HG03521 (cell line): Measurements from ENCODE around the gene EID2.

Experiments
- ATAC-seq: cut with Tn5 transposase; IDR thresholded peaks from one replicate; pipeline ENCODE4 v1.9.1; 2021; ENCODE audit warnings: mild to moderate bottlenecking, moderate library complexity; ENCODE audit not compliant: unreplicated experiment

The EID2 gene, protein sequence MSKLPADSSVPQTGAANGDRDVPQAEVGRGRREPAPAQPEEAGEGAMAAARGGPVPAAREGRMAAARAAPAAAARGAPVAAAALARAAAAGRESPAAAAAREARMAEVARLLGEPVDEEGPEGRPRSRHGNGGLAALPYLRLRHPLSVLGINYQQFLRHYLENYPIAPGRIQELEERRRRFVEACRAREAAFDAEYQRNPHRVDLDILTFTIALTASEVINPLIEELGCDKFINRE

DNA sequence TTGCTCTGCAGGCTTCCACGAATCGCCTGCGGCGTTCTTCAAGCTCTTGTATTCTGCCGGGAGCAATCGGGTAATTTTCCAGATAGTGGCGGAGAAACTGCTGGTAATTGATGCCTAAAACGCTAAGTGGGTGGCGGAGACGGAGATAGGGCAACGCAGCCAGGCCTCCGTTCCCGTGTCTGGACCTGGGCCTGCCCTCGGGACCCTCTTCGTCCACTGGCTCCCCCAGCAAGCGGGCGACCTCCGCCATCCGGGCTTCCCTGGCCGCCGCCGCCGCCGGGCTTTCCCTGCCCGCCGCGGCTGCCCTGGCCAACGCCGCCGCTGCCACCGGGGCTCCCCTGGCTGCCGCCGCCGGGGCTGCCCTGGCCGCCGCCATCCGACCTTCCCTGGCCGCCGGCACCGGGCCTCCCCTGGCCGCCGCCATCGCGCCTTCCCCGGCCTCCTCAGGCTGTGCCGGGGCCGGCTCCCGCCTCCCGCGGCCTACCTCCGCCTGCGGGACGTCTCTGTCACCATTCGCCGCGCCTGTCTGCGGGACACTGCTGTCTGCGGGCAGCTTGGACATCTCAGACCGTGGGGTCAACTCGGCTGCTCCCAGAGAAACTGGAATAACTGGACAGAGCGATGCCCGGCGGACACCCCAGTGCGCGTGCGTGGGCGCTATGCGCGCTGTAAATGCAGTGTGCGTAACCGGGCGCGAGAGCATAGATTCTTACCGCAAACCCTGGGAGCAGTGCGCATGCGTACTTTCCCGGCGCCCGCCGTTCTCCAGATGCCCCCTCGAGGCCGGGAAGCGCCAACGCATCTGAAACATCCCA lies at the start of gene EID2:
Gene EID2, minus strand, starts transcription at position 644 of the 815 bp plus-strand sequence. Its CDS starts 82 bp downstream, at position 562.
- peak; percentile 87 for ATAC-seq

DNA sequence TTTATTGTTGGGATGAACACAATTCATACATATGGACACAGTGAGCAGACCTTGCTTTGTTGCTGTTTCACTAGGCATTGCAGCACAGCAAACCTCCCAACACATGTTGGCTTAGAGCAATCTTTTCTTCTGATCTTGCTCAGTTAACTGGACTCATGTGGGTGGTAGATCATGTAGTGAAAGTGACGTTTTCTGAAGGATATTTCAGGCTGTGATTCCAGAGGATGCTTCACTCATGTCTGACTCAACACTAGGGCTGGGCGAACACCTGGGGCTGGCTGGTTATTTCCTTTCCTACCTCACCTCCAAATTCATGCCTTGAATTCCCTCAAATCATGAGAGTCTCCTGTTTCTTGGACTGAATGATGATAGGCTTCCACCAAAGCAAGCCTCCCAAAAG lies 48.1 kb upstream of the EID2 start:
- ATAC-seq: no peak

DNA sequence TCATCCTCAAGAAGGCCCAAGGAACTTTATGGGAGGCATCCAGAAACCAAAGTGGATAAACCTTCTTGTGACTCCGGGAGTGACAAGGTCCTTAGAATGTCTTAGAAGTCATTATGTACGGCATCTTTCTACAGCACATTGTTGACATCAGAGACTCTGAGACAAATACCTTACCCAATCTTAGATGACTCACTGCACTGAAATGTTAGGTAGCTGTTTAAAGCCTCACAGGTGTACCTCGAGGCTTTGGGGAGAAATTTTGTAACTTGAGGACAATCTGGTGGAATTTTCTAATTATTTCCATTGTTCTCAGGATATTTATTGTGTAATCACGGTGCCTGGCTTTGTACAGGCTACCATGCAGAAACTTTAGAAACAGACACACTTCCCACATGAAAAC lies 47.5 kb upstream of the EID2 start:
- no peak for ATAC-seq

DNA sequence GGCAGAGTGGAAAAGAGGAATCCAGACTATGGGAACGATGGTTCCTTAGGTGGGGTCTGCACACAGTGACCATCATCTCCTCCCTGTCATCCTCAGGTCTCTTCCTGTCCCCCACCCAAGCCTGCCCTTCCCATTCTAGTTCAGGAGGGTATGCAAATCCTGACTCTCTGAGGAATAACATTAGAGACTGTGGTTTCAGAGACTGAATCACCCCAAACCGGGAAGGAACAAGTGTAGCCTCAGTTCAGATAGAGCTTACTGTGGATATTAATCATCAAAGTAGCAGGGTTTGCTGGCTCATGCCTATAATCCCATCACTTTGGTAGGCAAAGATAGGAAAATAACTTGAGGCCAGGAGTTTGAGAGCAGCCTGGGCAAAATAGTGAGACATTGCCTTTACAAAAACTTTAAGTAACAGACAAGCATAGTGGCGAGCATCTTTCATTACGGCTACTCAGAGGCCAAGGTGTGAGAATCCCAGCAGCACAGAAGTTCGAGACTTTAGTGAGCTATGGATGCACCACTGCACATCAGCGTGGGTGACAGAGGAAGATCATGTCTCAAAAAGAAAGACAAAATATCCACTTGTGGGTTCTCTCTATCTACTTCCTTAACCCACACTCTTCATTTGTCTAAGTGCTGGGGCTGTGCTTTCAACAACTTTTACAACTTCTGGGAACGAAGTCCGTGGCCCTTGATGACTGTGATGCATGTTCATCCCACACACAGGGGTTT lies 43.1 kb upstream of the EID2 start:
- no peak for ATAC-seq

DNA sequence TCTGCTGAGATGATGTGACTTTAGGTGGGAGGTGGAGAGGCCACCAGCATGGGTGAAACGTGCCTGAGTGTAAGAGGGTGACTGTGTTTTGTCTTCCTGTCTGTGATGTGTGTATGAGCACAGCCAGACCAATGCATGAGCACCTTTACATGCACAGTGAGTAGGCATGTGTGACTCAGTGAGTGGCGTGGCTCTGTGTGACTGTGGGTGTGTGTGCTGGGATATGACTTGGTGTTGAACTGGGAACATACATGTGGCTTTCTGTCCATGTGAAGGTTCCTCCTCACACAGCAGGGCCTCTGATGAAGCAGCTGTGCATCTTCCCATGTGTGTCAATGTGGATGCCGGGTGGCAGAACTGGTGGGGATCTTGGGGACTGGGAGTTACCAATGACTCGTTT lies 42.5 kb upstream of the EID2 start:
- no peak for ATAC-seq

DNA sequence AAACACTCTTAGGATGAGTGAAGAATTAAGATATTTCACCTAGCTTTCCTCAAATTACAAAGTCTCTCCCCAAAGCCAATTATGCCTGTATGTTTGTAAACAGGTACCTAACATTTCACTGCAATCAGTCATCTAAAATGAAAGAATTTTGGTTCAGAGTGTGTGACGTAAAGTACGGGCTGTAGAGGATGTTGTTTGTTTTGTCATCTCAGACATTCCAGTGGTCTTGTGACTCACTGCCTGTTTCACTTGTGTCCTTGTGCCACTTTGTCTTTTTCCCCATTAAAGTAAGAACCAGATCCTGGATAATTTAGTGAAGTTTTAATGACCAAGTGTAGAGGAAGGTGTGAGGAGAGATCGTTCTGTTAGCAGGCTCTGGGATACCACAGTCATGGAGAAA lies 28.6 kb upstream of the EID2 start:
- ATAC-seq: no peak

DNA sequence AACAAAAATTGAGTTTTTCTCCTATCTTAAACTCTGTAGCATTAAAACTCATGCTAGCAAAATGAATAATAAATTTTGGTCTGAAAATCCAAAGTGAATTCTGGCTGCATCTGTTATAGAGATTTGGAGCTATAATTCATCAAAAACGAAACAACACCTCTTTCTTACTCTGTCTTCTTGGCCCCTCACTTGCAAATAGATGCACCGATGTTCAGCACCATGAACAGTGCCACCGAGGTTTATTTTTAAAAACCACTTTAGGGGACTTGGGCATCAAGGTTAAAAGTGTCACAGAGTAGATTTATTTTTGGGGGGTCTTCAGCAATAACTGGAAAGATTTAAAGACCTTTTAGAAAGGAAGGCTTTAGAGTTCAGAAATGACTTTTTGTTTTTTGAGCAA lies 26.1 kb upstream of the EID2 start:
- no peak for ATAC-seq

DNA sequence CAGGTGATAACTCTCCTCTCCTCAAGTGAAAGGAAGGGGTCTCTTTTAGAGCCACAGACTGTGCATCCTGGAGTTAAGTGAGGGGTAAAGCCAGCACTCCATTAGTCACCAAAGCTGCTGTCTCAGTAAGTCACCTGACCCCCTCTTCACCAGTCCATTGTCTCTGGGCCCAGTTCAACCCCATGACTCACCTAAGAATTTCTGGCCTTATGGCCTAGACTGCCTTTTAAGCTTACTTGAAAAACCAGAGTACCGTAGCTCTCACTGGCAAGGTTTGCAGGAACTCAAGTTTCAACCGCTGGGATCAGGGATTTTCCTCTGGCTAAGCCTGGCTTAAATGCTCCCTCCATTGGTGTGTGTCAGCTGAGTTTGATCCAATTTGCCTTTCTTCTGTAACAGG lies 23.4 kb upstream of the EID2 start:
- ATAC-seq: no peak

DNA sequence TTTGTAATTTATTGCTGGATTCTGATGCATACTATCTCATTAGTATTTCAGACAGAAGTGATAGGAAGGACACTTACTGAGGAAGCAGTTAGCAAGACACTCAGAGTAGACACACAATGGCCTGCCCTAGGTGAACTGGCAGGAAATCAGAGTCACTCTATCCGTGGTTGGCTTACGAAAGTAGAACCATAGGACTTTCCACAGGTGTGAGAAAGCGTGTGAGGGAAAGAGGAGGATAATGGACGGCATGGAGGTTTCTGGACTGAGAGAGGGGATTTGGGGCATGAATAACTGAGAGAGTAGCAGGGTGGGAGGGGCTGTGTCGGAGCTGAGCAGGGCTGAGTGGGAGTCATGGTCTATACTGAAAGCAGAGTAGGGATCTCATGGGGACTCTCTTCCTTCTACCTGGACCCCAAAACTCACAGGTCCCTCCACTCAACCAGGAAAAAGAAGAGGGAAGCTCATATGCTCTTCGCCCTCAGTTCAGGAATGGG lies 18.7 kb upstream of the EID2 start:
- no peak for ATAC-seq

DNA sequence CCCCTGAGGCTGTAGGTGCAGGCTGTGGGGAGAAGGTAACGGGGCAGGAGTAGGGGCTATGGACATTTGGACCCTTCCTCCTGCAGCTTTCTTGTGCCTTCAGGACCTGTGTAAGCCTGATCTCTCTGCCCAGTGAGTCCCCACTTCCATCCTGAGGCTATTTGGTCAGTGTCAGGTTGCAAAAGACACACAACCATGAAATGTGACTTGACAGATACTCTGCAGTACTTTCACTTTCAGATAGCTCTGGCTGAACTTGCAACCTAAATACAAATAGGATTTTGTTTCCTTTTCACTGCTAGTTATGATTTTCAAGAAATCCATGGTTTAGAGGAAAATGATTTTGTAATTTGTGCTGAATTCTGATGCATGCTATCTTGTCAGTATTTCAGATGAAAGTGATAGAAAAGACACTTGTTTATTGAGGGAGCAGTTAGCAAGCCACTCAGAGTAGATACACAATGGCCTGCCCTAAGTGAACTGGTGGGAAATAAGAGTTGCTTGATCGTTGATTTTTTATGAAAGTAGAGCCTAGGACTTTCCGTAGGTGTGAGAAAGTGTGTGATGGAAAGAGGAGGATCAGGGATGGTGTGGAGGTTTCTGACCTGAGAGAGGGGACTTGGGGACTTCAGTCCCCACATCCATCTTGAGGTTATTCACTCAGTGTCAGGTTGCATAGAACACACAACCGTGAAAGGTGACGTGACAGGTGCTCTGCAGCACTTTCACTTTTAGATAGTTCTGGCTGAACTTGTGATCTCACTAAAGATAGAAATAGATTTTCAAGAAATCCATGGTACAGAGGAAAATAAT lies 18.1 kb upstream of the EID2 start:
- no peak for ATAC-seq

DNA sequence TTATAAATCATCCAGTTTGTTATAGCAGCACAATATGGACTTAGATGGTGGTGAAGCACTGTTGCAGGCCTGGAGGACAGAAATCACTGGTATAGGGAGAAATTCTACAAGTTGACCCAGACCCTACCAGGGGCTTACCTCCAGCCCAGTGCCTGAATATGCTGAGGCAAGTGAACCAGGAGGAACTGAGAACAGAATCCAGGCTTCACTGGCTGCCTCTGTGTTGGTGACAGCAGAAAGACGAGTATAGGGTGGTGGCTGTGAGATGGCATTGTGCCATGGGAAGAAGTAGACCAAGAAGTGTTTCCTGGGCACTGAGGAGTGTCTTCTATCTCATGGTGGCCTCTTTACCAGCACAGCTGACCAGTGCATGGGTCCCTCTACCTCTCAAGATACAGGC lies 15.9 kb upstream of the EID2 start:
- ATAC-seq: no peak

DNA sequence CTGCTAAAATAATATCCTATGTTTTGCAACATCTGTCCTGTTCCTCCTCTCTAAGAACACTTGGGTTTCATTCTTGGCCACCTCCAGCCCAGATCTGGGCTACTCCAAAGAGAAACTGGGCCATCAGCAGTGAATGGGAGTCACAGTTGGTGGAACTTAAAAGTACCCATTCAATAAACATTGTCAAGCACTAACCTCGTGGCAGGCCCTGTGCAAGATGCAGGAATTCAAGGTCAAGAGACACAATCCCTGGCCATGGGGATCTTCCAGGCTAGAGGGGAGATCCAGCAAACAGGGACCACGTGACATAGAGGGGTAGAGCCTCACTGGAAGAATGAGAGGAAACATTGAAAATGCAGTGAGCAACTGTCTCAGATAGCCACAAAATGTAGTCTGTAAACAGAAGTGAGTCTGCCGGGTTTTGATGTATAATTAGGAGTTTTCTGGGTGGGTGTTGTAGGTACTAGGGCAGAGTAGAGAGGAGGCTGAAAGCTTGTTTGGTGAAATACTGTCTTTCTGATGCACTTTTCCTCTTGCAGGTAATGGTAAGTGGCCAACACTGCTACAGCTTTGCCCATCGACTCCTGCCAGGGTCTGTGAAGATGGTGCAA lies 14.8 kb upstream of the EID2 start:
- ATAC-seq: no peak

DNA sequence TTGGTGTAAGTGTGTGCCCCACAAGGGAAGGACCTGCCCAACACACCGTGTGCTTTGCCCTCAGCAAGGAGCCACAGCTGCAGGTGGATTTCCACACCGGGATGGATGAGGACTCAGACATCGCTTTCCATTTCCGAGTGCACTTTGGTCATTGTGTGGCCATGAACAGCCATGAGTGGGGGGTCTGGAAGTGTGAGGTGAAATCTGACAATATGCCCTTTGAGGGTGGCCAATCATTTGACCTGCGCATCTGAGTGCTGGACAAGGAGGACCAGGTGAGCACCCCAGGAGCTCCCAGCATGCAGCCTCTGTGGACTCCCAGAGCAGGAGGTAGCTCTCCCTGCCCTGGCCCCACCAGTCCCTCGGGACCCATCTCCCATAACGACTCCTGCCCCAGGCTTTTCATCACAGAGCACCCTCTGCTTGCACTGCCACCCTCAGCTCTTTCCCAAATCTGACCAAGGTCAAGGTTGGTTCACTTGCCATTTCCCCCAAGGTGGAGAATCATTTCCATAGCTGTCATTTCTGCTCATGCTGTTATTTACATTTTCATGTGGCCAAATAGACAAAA lies 13.2 kb upstream of the EID2 start:
- no peak for ATAC-seq

DNA sequence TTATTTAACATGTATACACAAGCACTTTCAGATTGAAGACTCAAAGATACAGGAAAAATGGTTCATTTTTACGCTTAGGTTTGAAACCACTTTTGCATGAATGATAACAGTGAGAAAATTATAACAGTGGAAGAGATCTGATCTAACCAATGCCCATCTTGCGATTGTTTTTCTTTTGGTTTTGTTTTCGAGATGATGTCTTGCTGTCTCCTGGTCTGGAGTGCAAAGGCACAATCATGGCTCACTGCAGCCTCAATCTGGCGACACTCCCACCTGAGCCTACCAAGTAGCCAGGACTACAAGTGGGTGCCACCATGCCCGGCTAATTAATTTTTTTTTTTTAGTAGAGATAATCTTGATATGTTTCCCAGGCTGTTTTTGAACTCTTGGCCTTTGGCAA lies 10.2 kb upstream of the EID2 start:
- ATAC-seq: no peak

DNA sequence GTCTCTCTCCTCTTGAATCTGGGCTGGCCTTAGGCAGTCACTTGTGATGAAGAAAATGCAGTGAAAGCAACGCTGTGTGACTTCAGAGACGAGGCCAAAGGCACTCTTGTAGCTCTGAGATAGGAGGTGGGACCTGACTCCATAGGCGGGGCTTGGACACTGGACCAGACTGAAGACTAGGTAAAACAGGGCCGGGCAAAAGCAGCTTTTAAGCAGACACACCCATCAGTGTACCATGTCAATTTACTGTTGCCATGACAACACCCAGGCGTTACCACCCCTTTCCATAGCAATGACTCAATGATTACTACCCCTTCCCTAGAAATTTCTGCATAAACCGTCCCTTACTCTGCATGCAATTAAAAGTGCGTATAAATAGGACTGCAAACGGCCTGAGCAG lies 6.6 kb upstream of the EID2 start:
- ATAC-seq: no peak

DNA sequence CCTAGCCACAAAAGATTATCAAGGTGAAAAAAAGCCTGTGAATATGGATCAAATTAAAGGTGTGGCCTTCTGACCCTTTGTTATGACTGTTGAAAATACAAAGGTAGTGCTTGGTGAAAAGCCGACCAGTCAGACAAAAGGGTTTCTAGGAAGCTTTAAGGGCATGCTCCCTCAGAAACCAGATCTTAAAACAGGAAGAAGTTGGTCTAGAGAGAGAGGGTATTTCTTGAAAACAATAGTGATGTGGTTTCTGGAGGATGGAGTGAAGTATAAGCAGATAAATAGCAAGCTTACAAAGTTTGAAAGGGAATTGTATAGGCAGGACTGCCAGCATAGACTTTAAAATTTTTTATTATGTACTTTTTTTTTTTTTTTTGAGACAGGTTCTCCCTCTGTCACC lies 5.0 kb upstream of the EID2 start:
- no peak for ATAC-seq

DNA sequence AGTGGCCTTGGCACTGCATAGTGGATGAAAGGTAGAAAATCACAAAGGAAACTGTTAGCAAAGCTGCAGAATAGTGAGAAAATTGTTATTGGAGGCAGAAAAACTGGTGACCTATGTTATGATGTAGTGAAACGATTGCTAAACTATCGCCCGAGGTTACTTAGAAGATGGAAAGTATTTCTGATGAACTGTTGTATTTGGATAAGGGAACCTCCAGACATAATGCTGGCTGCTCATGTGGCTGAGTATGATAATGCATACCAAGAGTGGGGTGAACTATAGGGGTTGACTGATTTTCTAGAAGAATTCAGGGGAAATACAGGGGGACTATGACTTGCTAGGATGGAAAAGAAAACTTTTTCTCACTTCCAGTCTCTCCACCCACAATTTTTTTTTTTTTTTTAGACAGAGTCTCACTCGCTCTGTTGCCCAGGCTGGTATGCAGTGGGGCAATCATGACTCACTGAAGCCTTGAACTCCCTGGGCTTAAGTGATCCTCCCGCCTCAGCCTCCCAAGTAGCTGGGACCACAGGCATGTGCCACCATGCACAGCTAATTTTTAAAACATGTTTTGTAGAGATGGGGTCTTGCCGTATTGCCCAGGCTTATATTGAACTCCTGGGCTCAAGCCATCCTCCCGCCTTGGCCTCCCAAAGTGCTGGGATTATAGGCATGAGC lies 4.4 kb upstream of the EID2 start:
- ATAC-seq: no peak

DNA sequence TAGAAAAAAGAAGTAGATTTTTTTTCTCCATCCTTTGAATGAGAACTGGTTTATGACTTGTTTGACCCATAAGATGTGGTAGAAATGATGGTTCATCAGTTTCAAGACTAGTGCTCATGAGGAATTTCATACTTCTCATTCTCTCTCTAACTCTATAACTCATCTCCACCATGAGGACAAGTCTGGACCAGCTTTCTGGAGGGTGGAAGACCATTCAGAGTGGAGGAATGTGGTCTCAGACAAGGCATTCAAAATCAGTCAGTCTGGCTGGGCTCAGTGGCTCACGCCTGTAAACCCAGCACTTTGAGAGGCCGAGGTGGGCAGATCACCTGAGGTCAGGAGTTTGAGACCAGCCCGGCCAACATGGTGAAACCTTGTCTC lies 3.5 kb upstream of the EID2 start:
- ATAC-seq: no peak

DNA sequence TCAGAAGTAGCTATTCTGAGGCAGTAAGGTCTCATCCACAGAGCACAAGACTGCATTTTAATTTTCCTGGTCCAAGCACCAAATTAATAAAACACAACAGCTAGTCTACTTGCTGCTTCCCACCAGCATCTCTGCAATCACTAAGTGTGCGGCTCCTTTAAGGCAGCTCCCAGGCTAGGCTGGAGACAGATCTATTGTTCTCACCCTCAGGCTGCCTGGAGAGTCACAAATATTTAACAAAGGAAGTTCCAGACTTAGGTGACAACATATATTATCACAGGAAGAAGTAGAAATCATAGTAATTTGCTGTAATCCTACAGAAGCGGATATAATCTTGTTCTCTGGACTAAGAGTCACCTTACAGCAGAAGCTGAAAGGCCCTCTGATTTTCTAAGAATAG lies 2.2 kb upstream of the EID2 start:
- no peak for ATAC-seq

DNA sequence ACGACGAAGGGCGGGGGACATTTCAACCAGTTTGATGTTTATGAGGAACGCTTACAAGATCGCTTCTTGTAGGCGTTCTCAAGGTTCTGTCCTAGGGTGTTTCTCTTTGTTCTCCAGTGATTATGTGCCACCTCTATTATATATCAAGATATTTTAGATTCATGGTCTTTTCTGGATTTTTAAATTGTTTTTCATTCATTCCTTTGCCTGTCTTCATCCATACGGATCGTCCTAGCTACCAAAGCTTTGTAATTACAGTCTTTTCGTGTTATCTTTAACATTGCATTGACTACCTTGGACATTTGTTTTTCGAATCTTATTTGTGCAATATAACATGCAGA lies 342 bp upstream of the EID2 start:
- ATAC-seq: no peak
